Fibroblast of the aortic adventitia (primary cell): ENCODE measurements around the gene TLR9. TPM values are rescaled to one million over a fixed set of nuclear protein-coding genes. Genes with fewer than 3 reads are reported as not detected.
A peak's percentile ranks its signal among the peaks of the same experiment; 100 is the strongest.

Experiments used
- DNase-seq: peaks from one replicate; pipeline ENCODE4 v3.0.0-alpha.2; 2010; ENCODE audit warnings: low read depth
- H3K4me3 ChIP-seq: 2 replicates; pipeline ENCODE4 v1.5.1; 2011; ENCODE audit warnings: low read depth, mild to moderate bottlenecking, control low read depth, low read length, moderate library complexity
- total RNA-seq: library from RNA; depleted of rRNA; stranded (reverse); fragments of >200 nt; gene quantifications from 2 replicates; pipeline ENCODE4 v1.2.3, GENCODE V29; 2012; ENCODE audit warnings: low replicate concordance
- TF ChIP-seq, protein P1 (sequence below): IDR thresholded peaks from 2 replicates; pipeline ENCODE4 v1.5.1; 2011; ENCODE audit warnings: mild to moderate bottlenecking, low read length, control low read depth, inconsistent platforms; ENCODE audit not compliant: insufficient read depth

Gene TLR9
- total RNA-seq, 1 donor = not detected

GRCh38 chr3:52215351-52215750, 10.1 kb downstream of the TLR9 start:
- DNase-seq = no peak
- TF ChIP-seq, protein P1, sequence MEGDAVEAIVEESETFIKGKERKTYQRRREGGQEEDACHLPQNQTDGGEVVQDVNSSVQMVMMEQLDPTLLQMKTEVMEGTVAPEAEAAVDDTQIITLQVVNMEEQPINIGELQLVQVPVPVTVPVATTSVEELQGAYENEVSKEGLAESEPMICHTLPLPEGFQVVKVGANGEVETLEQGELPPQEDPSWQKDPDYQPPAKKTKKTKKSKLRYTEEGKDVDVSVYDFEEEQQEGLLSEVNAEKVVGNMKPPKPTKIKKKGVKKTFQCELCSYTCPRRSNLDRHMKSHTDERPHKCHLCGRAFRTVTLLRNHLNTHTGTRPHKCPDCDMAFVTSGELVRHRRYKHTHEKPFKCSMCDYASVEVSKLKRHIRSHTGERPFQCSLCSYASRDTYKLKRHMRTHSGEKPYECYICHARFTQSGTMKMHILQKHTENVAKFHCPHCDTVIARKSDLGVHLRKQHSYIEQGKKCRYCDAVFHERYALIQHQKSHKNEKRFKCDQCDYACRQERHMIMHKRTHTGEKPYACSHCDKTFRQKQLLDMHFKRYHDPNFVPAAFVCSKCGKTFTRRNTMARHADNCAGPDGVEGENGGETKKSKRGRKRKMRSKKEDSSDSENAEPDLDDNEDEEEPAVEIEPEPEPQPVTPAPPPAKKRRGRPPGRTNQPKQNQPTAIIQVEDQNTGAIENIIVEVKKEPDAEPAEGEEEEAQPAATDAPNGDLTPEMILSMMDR = no peak
- no peak overlapping the region for H3K4me3 ChIP-seq

DNA sequence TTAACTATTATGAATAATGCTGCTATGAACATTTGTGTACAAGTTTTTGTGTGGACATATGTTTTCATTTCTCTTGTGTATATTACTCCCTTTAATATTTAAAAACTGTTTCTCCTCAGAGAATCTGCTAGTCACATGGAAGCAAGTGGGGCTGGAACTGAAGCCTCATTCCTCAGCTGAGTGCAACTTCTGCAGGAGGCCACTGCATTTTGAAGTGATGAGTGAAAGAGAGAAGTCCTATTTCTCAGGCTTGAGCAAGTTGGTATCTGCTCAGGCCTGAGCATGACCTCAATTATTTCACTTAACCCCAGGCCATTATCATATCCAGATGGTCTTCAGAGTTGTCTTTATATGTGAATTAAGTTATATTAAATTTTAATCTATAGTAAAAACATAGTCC, 11.5 kb downstream of the TLR9 start:
- DNase-seq = no peak
- no peak overlapping the region for H3K4me3 ChIP-seq
- TF ChIP-seq, protein P1 = no peak

GRCh38 chr3:52213005-52213404, 12.4 kb downstream of the TLR9 start:
- TF ChIP-seq, protein P1 = no peak
- DNase-seq = no peak

DNA sequence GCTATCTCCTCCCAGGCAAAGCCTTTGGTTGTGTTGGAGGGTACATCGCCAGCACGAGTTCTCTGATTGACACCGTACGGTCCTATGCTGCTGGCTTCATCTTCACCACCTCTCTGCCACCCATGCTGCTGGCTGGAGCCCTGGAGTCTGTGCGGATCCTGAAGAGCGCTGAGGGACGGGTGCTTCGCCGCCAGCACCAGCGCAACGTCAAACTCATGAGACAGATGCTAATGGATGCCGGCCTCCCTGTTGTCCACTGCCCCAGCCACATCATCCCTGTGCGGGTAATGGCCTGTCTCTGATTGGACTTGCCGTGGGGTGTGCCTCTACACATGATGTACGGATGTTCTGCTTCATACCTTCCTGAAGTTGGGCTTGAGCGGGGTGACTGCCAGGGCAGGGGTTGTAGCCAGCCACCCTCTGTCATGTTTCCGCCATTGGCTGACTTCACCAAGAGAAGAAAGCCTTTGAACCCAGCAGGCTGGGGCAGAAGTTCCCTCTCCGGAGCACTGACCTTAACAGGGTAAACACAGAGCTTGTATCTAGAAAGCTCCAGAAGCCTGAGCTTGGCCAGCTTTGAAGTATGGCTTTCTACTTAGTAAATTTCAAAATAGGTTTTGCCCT, 14.1 kb downstream of the TLR9 start:
- TF ChIP-seq, protein P1 = no peak
- no peak for DNase-seq
- H3K4me3 ChIP-seq = no peak overlapping the region

More at GRCh38 chr3:52213005-52213404, 12.4 kb downstream of the TLR9 start:
- H3K4me3 ChIP-seq = no peak overlapping the region

DNA sequence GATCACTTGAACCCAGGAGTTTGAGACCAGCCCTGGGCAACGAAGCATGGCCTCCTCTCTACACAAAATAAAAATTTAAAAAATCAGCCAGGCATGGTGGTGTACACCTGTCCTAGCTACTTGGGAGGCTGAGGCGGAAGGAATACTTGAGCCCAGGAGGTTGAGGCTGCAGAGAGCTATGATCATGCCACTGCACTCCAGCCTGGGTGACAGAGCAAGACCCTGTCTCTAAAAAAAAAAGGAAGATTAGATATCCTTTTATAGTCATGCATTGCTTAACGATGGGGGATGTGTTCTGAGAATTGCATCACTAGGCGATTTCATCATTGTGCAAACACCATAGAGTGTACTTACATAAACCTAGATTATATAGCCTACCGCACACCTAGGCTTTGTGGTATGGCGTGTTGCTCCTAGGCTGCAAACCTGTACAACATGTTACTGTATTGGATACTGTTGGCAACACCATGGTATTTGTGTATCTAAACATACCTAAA, 14.8 kb downstream of the TLR9 start:
- no peak overlapping the region for H3K4me3 ChIP-seq
- TF ChIP-seq, protein P1 = no peak
- DNase-seq = peak; percentile 48

DNA sequence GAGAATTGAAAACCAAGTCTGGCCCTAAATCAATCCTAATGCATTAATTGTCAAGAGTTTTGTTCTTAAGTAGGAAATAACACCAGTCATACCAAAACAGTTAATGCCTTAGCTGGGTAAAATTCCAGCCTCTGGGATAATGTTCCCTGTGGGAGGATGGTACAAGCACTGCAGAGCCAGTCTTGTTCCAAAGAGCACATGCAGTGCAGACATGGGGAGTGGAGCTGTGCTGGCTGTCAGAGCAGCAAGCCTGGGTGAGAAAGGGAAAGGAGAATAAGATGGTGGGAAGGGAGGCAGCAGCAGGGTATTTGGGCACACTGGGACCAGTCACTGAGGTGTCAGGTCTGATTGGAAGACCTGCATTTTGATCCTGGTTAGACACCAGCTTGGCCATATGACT, 15.4 kb downstream of the TLR9 start:
- no peak overlapping the region for H3K4me3 ChIP-seq
- TF ChIP-seq, protein P1 = no peak
- DNase-seq = no peak

- no peak for DNase-seq
- H3K4me3 ChIP-seq = no peak overlapping the region
- TF ChIP-seq, protein P1 = no peak
Measured at GRCh38 chr3:52208556-52208955, 16.9 kb downstream of the TLR9 start.
